CD1c-positive myeloid dendritic cell (primary cell): ENCODE data around the gene ATAD2B.
"Not testable (repeated sequence)": the region's sequence is repeated elsewhere in the genome, so short reads cannot be mapped to it uniquely, and the experiment has no call there.

Experiments
- DNase-seq: peaks from one replicate; pipeline ENCODE4 v3.0.0-alpha.2; 2016; ENCODE audit errors: extremely low spot score

ATAD2B gene

DNA sequence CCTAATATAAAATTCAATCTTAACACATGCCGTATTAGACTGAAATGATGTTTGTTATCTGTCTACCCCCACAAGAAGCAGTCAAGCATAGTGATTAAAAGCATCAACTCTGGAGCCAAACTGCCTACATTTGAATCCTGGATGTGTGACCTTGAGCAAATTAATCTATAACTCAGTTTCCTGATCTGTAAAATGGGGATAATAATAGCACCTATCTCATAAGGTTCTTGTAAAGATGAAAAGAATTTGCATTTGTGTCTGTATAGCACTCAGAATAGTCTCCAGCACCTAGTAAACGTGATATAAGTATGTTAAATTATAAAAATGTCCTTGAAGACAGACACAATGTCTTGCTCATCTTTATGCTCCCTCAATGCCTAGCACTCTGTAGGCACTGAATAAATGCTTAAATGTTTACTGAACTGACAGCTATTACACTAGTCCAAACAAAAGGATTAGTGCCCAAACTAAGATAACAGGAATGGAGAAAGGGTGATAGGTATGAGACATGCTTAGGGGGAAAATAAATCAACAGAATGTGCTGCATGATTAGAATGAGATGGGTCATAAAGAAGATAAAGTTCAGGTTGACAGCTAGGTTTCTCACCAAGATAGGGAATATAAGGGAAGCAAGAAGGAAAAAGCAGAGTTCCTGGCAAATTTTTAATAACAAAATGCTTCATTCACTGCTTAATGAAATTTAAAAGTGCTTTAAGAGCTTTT is 180.6 kb downstream of the ATAD2B start:
- DNase-seq, result no peak

GRCh38 chr2:23745726-23746105 is 181.2 kb downstream of the ATAD2B start:
- DNase-seq, result no peak

GRCh38 chr2:23745068-23745725 is 181.7 kb downstream of the ATAD2B start:
- DNase-seq, result no peak

- DNase-seq, result not testable (repeated sequence)
These were observed 190.1 kb downstream of the ATAD2B start for GRCh38 chr2:23736783-23737182.

DNA sequence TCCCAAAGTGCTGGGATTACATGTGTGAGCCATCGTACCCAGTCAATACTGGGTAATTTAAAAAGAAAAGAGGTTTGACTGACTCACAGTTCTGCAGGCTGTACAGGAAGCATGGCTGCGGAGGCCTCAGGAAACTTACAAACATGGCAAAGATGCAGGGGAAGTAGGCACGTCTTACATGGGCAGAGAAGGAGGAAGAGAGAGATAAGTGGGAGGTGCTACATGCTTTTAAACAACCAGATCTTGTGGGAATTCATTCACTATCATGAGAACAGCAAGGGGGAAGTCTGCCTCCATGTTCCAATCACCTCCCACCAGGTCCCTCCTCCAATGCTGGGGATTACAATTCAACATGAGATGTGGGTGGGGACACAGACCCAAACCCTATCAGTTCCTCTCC is 192.5 kb downstream of the ATAD2B start:
- peak; percentile 84 for DNase-seq

DNA sequence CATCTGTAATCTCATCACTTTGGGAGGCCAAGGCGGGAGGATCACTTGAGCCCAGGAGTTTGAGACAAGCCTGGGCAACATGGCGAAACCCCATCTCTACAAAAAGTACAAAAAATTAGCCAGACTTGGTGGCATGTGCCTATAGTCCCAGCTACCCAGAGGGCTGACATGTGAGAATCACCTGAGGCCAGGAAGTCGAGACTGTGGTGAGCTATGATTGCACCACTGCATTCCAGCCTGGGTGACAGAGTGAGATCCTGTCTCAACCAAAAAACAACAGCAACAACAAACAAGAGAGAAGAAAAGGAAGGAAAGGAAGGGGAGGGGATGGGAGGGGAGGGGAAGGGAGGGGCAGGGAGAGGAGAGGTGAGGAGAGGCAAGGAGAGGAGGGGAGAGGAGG is 203.9 kb downstream of the ATAD2B start:
- DNase-seq, result not testable (repeated sequence)

DNA sequence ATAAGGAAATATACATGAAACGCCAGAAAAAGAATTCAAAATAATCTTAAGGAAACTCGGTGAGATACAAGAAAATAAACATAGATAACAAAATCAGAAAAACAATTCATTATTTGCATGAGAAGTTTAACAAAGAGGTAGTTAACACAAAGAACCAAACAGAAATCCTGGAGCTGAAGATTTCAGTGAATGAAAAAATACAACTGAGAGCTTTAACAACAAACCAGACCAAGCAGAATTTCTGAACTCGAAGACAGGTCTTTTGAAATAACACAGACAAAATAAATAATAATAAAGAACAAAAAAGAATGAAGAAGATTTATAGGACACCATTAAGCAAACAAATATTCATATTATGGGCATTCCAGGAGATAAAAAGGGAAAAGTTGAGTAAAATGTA is 204.7 kb downstream of the ATAD2B start:
- DNase-seq, result no peak

GRCh38 chr2:23721454-23721826 is 205.5 kb downstream of the ATAD2B start:
- DNase-seq, result no peak

DNA sequence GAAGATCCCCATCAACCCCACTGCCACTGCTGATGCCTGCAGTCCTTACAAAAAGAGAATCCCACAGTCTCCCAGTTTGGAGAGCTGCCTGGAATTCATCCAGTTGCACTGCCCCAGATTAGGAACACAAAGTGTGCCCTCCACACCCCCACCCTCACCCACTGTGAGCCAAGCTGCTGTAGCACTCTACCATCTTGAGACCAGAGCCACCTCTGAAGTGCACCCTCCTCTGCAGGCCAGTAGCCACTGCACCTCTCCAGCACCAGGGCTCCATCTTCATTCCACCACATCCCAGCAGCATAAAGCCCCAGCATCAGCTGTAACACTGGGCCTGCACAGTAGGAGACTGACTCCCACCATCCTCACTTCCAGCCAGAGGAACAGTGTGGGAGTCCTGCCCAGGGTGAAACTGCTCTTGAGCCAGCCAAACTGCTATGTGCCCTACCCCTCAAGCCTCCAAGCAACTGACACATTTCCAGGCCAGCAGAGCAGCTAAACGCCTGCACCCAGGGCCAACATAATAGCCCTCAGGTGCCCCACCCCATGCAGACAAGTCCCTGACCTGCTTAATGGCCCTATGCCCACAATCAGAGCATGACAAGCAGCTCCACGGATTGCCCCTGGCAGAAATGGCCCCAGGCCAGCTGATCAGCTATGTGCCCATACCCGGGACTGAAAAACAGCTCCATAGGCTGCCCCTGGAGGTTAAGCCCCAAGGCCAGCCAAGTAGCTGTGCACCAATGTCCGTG is 206.0 kb downstream of the ATAD2B start:
- no peak for DNase-seq

DNA sequence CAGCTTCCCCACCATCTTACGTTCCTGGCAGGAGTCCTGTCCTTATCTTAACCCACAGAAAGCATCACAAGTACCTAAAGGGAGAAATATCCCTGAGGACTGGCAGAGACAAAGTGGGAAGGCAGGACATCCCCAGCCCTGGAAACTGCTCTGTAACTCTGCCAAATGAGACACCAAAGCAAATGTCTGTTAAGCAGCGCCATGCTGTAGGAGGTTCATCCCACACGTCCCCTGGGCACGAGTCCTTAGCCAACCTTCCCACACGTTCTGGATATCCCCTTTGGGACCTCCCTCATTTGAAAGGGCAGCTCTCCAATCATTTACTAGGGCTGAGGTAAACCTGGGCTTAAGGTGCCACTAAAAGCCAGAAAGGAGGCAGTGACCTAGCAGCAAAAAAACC is 207.2 kb downstream of the ATAD2B start:
- DNase-seq, result no peak

GRCh38 chr2:23718931-23719700 is 207.8 kb downstream of the ATAD2B start:
- DNase-seq, result no peak

DNA sequence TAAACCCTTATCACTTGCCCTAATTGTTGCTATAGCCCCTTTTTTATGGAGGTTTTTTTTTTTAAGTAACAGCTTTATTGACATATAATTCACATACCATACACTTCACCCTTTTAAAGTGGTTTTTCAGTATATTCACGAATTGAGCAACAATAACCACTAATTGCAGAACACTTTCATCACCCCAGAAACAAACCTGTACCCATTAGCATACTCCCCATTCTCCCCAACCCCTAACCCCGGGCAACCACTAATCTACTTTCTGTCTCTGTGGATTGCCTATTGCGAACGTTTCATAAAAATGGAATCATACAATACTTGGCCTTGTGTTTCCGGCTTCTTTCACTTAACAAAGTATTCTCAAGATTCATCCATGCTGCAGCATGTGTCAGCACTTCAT is 213.6 kb downstream of the ATAD2B start:
- DNase-seq, result no peak

DNA sequence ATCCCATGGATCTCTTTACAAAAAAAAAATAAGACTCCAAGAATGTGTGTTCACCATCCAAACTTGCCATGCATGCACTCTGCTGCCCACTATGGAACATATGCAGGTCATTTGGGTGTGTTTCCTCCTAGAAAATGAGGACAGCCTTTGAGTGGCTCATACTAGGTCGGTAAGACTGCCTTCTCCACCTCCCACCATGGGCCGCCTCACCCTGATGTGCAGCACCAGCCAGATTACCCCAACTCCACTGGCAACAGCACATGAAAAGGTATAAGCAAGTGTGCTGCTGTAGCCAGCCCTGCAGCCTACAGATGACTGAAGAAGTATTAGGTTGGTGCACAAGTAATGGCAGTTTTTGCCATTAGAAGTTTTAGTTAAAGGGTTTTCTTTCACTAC is 214.2 kb downstream of the ATAD2B start:
- DNase-seq, result no peak

GRCh38 chr2:23711979-23712755 is 214.8 kb downstream of the ATAD2B start:
- no peak for DNase-seq

DNA sequence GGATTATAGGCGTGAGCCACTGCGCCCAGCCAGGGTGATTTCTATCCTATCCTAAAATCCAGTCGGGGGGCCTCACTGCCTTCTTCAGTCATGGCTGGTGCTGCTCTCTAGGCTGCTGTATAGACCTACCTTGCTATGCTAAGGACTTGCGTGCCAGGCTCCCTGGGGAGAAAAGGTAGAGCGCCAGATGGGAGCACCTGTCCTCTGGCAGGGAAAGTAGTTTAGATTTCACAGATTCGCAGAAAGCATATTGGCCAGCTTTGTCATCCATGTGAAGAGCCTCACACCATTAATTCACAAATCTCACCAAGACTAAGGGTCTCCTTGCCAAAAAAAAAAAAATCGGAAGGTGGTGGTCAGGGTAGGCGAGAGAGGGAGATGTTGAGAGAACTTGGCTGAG is 217.6 kb downstream of the ATAD2B start:
- no peak for DNase-seq

DNA sequence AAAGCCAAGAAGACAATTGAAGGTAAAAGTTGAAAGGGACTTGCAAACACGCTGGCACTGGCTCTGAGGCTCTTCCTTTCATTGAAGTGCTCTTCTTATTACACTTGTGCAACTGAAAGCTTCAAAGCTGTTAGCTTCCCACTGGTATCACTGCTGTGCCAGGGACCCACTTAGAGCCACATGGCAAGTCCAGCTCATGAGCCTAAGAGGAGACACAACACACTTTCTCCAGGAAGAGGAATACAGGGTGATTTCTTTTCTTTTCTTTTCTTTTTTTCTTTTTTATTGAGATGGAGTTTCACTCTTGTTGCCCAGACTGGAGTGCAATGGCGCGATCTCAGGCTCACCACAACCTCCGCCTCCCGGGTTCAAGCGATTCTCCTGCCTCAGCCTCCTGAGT is 218.2 kb downstream of the ATAD2B start:
- no peak for DNase-seq

- no peak for DNase-seq
These were observed 219.8 kb downstream of the ATAD2B start for GRCh38 chr2:23707096-23707495.

DNA sequence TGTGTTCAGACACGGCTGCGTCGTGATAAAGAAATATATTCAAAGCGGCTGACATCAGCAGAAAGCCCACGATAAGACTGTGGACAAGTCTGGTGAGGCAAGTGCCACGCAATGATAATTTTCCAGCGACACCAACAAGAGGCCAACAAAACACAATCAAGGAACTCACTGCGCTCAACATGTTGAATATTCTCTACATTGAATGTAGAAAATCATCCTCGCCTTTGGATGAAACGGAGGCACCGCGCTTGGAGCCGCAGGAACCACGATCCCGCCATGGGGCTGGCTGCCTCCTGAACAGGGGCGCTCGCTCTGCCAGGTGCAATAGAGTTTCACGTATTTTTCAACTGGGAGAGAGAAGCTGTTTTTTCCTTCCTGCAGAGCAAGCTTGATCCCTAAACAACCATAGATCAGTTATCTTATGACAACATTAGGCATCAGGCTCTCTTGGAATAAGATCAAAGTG is 220.3 kb downstream of the ATAD2B start:
- DNase-seq, result no peak

DNA sequence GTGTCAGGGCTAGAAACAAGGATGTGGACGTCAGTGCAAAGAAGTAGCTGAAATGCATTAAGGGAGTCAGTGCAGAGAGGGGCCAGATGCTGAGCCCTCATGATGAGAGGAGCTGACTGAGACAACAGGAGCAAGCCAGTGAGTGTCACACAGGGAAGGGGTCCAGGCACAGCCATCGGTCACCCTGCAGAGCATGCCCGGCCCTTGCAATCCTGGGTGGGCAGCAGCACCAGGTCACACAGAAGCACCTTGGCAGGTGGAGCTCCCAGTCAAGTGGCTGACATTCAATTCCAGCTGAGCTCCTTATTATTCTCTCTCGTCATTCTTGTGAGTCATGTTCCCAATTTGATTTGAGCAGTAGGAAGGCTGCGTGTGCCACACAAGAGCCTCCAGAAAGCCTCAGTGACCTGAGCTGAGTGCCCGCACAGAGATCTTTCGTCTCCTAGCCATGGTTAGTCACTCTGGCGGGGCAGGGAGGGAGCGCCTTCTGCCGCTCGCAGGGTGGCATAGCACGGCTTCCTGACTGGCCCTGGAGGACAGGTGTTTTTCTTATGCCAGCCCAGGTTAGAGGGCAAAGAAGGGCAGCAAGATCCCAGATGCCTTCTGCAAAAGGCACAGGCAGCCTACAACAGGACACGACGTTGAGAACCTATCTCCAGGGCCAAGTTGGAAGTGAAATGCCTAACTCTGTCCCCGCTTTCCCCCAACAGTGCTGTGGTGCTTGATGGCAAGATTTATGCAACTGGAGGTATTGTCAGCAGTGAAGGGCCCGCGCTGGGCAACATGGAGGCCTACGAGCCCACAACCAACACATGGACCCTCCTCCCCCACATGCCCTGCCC is 220.9 kb downstream of the ATAD2B start:
- no peak for DNase-seq

GRCh38 chr2:23703583-23704385 is 223.1 kb downstream of the ATAD2B start:
- no peak for DNase-seq
